Endothelial cell of umbilical vein (primary cell): ENCODE results near the gene BCL2L14. TPM values are rescaled to one million over a fixed set of nuclear protein-coding genes. Genes with fewer than 3 reads are reported as not detected.

Experiments used
- BruUV-seq: library from RNA; stranded (reverse); fragments of 400-500 nt; replicated peaks from 2 replicates; lab custom pipeline; 2021; lab: Mats Ljungman, UMichigan
- CTCF ChIA-PET: fragments of 300-600, 350-600 bp; sonication (Branson Sonifier 250); formaldehyde crosslinking; loops from one replicate; lab custom pipeline; 2021; ENCODE audit warnings: antibody characterized with exemption, inconsistent platforms; lab: Charles Lee
- POLR2A ChIA-PET: fragments of 300-600, 350-600 bp; sonication (Branson Sonifier 250); formaldehyde crosslinking; loops from one replicate; lab custom pipeline; 2021; ENCODE audit warnings: antibody characterized with exemption, inconsistent platforms; lab: Charles Lee
- DNase-seq: peaks from one replicate; pipeline ENCODE4 v3.0.0-alpha.2; 2011; ENCODE audit warnings: low read depth, low spot score
- FAIRE-seq: peaks from 2 replicates; lab custom pipeline; 2011; peaks lifted over from hg19 to GRCh38; lab: Jason Lieb, UNC
- H2AFZ ChIP-seq: 2 replicates; pipeline ENCODE4 v1.6.0; 2012; ENCODE audit warnings: low read depth, low read length, control low read depth, inconsistent platforms
- H3K27ac ChIP-seq: 2 replicates; pipeline ENCODE4 v1.5.1; 2011; ENCODE audit warnings: low read depth, mild to moderate bottlenecking, control low read depth, low read length, moderate library complexity; ENCODE audit not compliant: insufficient read depth
- H3K27me3 ChIP-seq, 2 experiments: 2 replicates each; pipeline versions ENCODE4 v1.6.0 to v1.6.1; 2011; ENCODE audit warnings: low read length in 2 of 2, mixed read lengths in 1 of 2; ENCODE audit not compliant: control insufficient read depth in 2 of 2, insufficient read depth in 2 of 2
- H3K36me3 ChIP-seq, 2 experiments: 2 replicates in 1 of 2; 3 replicates in 1 of 2; pipeline ENCODE4 v1.5.1; 2011; ENCODE audit warnings: low read length in 2 of 2, mild to moderate bottlenecking in 1 of 2, moderate library complexity in 1 of 2; ENCODE audit not compliant: control insufficient read depth in 2 of 2, insufficient read depth in 2 of 2; ENCODE audit errors: extremely low read depth in 1 of 2
- H3K4me1 ChIP-seq: 3 replicates; pipeline ENCODE4 v1.5.1; 2011; ENCODE audit warnings: mild to moderate bottlenecking, low read length; ENCODE audit not compliant: control insufficient read depth, insufficient read depth; ENCODE audit errors: extremely low read depth
- H3K4me2 ChIP-seq: 2 replicates; pipeline ENCODE4 v1.6.1; 2011; ENCODE audit warnings: low read length, control low read depth, mixed read lengths; ENCODE audit not compliant: insufficient read depth
- H3K4me3 ChIP-seq, 3 experiments: fragments of 200-600 bp in 1 of 3; sonication (generic), shearing (Covaris generic) in 1 of 3; replicated peaks in 1 of 3; 2 replicates each; pipeline ENCODE4 v1.5.1; 2011 to 2016; ENCODE audit warnings: control low read depth in 3 of 3, low read length in 3 of 3, mild to moderate bottlenecking in 2 of 3, inconsistent platforms in 1 of 3, low read depth in 1 of 3, moderate library complexity in 1 of 3; ENCODE audit not compliant: insufficient read depth in 1 of 3
- H3K79me2 ChIP-seq: 2 replicates; pipeline ENCODE4 v1.6.0; 2012; ENCODE audit warnings: low read length, inconsistent platforms; ENCODE audit not compliant: control insufficient read depth, insufficient read depth
- H3K9ac ChIP-seq: replicated peaks from 2 replicates; pipeline ENCODE3; 2011; ENCODE audit warnings: low read length, control low read depth; ENCODE audit not compliant: insufficient read depth; ENCODE audit errors: extremely low read depth
- H3K9me1 ChIP-seq: replicated peaks from 3 replicates; pipeline ENCODE4 v1.6.0; 2011; ENCODE audit warnings: mild to moderate bottlenecking, low read length; ENCODE audit not compliant: control insufficient read depth, insufficient read depth; ENCODE audit errors: extremely low read depth
- H3K9me3 ChIP-seq: replicated peaks from 2 replicates; pipeline ENCODE4 v1.5.1; 2012; ENCODE audit warnings: low read length, inconsistent platforms; ENCODE audit not compliant: control insufficient read depth, insufficient read depth
- H4K20me1 ChIP-seq: replicated peaks from 2 replicates; pipeline ENCODE3; 2011; ENCODE audit warnings: mild to moderate bottlenecking, low read length; ENCODE audit not compliant: control insufficient read depth, insufficient read depth; ENCODE audit errors: extremely low read depth
- CTCF ChIP-seq, 2 donors: IDR thresholded peaks; 1 replicate in 1 of 2; 2 replicates in 1 of 2; pipeline ENCODE4 v1.5.1; 2011; ENCODE audit warnings: low read length in 2 of 2, mild to moderate bottlenecking in 2 of 2, moderate library complexity in 2 of 2, control low read depth in 1 of 2, inconsistent platforms in 1 of 2, low read depth in 1 of 2; ENCODE audit not compliant: insufficient read depth in 1 of 2; ENCODE audit errors: extremely low read depth in 1 of 2
- EZH2 ChIP-seq: IDR thresholded peaks from 2 replicates; pipeline ENCODE4 v1.6.1; 2012; ENCODE audit warnings: borderline replicate concordance, low read depth, mild to moderate bottlenecking, moderate library complexity, low read length, inconsistent platforms; ENCODE audit not compliant: severe bottlenecking
- FOS ChIP-seq: IDR thresholded peaks from 2 replicates; pipeline ENCODE4 v1.6.1; 2011; ENCODE audit warnings: mild to moderate bottlenecking, low read length, moderate library complexity, borderline replicate concordance; ENCODE audit not compliant: insufficient read depth
- GATA2 ChIP-seq: IDR thresholded peaks from 2 replicates; pipeline ENCODE4 v1.7.0; 2011; ENCODE audit warnings: low read depth, mild to moderate bottlenecking, moderate library complexity, mixed read lengths, low read length; ENCODE audit not compliant: insufficient read length, insufficient read depth
- JUN ChIP-seq: IDR thresholded peaks from 2 replicates; pipeline ENCODE4 v1.6.1; 2011; ENCODE audit warnings: borderline replicate concordance, low read depth; ENCODE audit not compliant: insufficient read length, insufficient read depth
- MAX ChIP-seq: IDR thresholded peaks from 2 replicates; pipeline ENCODE4 v1.6.1; 2011; ENCODE audit not compliant: insufficient read depth, insufficient read length
- MYC ChIP-seq: IDR thresholded peaks from one replicate; pipeline ENCODE4 v1.6.1; 2011; ENCODE audit warnings: mild to moderate bottlenecking, low read depth, low read length
- POLR2A ChIP-seq: IDR thresholded peaks from 2 replicates; pipeline ENCODE4 v1.6.1; 2012; ENCODE audit warnings: low read depth, mild to moderate bottlenecking, control low read depth, low read length
- POLR2AphosphoS5 ChIP-seq: IDR thresholded peaks from 2 replicates; pipeline ENCODE4 v1.6.1; 2012; ENCODE audit warnings: low read depth, mild to moderate bottlenecking, control low read depth, low read length, moderate library complexity; ENCODE audit not compliant: insufficient read depth
- dilution Hi-C: fragments of 300-500 bp; cut with MboI; formaldehyde crosslinking; loops from one replicate; pipeline ENCODE4 v1.15.0; 2019; ENCODE audit warnings: low sequenced_read_pairs; ENCODE audit not compliant: extremely low pct_ligation_motif_present
- intact Hi-C: fragments of 100-400 bp; cut with micrococcal nuclease; formaldehyde crosslinking; loops from one replicate; pipeline ENCODE4 v1.10.0; 2022
- polyA plus RNA-seq, 4 experiments: library from polyadenylated mRNA; depleted of rRNA in 3 of 4; stranded (reverse) in 3 of 4; unstranded in 1 of 4; fragments of >200 nt; gene quantifications; 2 replicates each; pipeline versions ENCODE4 v1.2.1 to v1.2.3, GENCODE V29; 2011 to 2012; ENCODE audit warnings: missing spikeins in 1 of 4
- total RNA-seq: library from RNA; stranded (reverse); gene quantifications from 2 replicates; pipeline ENCODE4 v1.2.3, GENCODE V29; 2021

The BCL2L14 gene
- total and polyA plus RNA-seq, 2 donors (not counting 3 experiments of a cell fraction or from before 2014, with no cell fraction given) = not detected

- Histone ChIP-seq H3K4me2 (no peak overlapping the region), H3K79me2 (no peaks in the 10 kb centered on the region), H2AFZ (no peak overlapping the region), H3K27me3 (peaks cover 0 to 3% of the 10 kb centered on the region in 2 experiments), H3K4me1 (peaks cover 8% of the 10 kb centered on the region), H3K4me3 (no peak overlapping the region), H3K9me1 (no peaks in the 10 kb centered on the region), H3K27ac (no peak overlapping the region), H4K20me1 (no peaks in the 10 kb centered on the region), H3K9me3 (no peaks in the 10 kb centered on the region), H3K9ac (no peak overlapping the region), H3K36me3 (no peaks in the 10 kb centered on the region)
- FAIRE-seq (no peak), DNase-seq (no peak)
- ChIA-PET POLR2A (no interaction called here), CTCF (interaction anchor here (1.0 to 6.1 kb wide), 7 partner anchors 43 to 478 kb away, joined by 3 to 429 read pairs (median 14); partner anchors contain the start of gene ETV6)
- intact Hi-C loops = loop anchor here (5.0 kb wide), 3 partner anchors 197 to 807 kb away; no protein-coding TSS in a partner anchor
- dilution Hi-C loops = loop anchor here (25.0 kb wide), 1 partner anchor 447 kb away; no protein-coding TSS in a partner anchor
- TF ChIP-seq POLR2AphosphoS5 = no peak
- TF ChIP-seq MYC = no peak
- TF ChIP-seq CTCF (IDR thresholded peaks at IDR 0.05; ENCODE audit: extremely low read depth in 1 of 2, insufficient read depth in 1 of 2, low read depth in 1 of 2, low read length in 2 of 2) = no peak
- no peak for TF ChIP-seq MAX
- TF ChIP-seq GATA2 = no peak
- TF ChIP-seq FOS = no peak
- no peak for TF ChIP-seq JUN
- TF ChIP-seq EZH2 = no peak
- TF ChIP-seq POLR2A = no peak
- no TSS peak for BruUV-seq
These were observed 36.4 kb upstream of the BCL2L14 start for GRCh38 chr12:12034344-12034743.
